Mononuclear cell (primary cell): Measurements from ENCODE around the gene VAPB. TPM values are rescaled to one million over a fixed set of nuclear protein-coding genes. Genes with fewer than 3 reads are reported as not detected.

Experiments
- H3K27me3 ChIP-seq: 2 replicates; pipeline ENCODE4 v1.6.0; 2011; ENCODE audit warnings: low read length, control low read depth; ENCODE audit not compliant: insufficient read depth
- H3K4me1 ChIP-seq: 2 replicates; pipeline ENCODE4 v1.5.1; 2011; ENCODE audit warnings: mild to moderate bottlenecking, low read length, control low read depth; ENCODE audit not compliant: insufficient read depth
- H3K4me3 ChIP-seq: 2 replicates; pipeline ENCODE4 v1.5.1; 2011; ENCODE audit warnings: mild to moderate bottlenecking, low read length, moderate library complexity
- H3K9me3 ChIP-seq: 2 replicates; pipeline ENCODE4 v1.5.1; 2011; ENCODE audit warnings: low read depth, mild to moderate bottlenecking, control low read depth, low read length
- total RNA-seq: library from RNA; depleted of rRNA; stranded (reverse); fragments of >200 nt; gene quantifications from one replicate; pipeline ENCODE4 v1.2.3, GENCODE V29; 2012

Gene VAPB
- total RNA-seq, 1 donor = 10.5 TPM

- Histone ChIP-seq H3K9me3 (no peaks in the 10 kb centered on the region), H3K4me1 (peaks cover 46% of the 10 kb centered on the region), H3K4me3 (no peak overlapping the region), H3K27me3 (no peaks in the 10 kb centered on the region)
Observed at GRCh38 chr20:58392286-58392685, 3.3 kb downstream of the VAPB start.

GRCh38 chr20:58393299-58393698, 4.3 kb downstream of the VAPB start:
- peaks cover 46% of the 10 kb centered on the region for H3K4me1 ChIP-seq
- no peaks in the 10 kb centered on the region for H3K9me3 ChIP-seq

GRCh38 chr20:58394801-58395200, 5.8 kb downstream of the VAPB start:
- no peaks in the 10 kb centered on the region for H3K9me3 ChIP-seq
- peaks cover 51% of the 10 kb centered on the region for H3K4me1 ChIP-seq
- no peaks in the 10 kb centered on the region for H3K27me3 ChIP-seq
- H3K4me3 ChIP-seq = no peak overlapping the region

More at GRCh38 chr20:58393299-58393698, 4.3 kb downstream of the VAPB start:
- H3K27me3 ChIP-seq = no peaks in the 10 kb centered on the region
- H3K4me3 ChIP-seq = no peak overlapping the region

GRCh38 chr20:58395604-58396003, 6.6 kb downstream of the VAPB start:
- Histone ChIP-seq H3K4me3 (no peak overlapping the region), H3K4me1 (peaks cover 48% of the 10 kb centered on the region), H3K27me3 (no peaks in the 10 kb centered on the region), H3K9me3 (no peaks in the 10 kb centered on the region)

GRCh38 chr20:58397429-58397828, 8.4 kb downstream of the VAPB start:
- H3K27me3 ChIP-seq = no peaks in the 10 kb centered on the region
- no peak overlapping the region for H3K4me3 ChIP-seq
- H3K9me3 ChIP-seq = no peaks in the 10 kb centered on the region
- H3K4me1 ChIP-seq = peaks cover 46% of the 10 kb centered on the region

- no peak overlapping the region for H3K4me3 ChIP-seq
- peaks cover 44% of the 10 kb centered on the region for H3K4me1 ChIP-seq
- H3K9me3 ChIP-seq = no peaks in the 10 kb centered on the region
- H3K27me3 ChIP-seq = no peaks in the 10 kb centered on the region
Observed at GRCh38 chr20:58398254-58398653, 9.2 kb downstream of the VAPB start.

- Histone ChIP-seq H3K9me3 (no peaks in the 10 kb centered on the region), H3K4me3 (no peak overlapping the region), H3K27me3 (no peaks in the 10 kb centered on the region), H3K4me1 (peaks cover 42% of the 10 kb centered on the region)
Observed at GRCh38 chr20:58399926-58400325, 10.9 kb downstream of the VAPB start.

- peaks cover 40% of the 10 kb centered on the region for H3K4me1 ChIP-seq
- H3K9me3 ChIP-seq = no peaks in the 10 kb centered on the region
- H3K4me3 ChIP-seq = no peak overlapping the region
- H3K27me3 ChIP-seq = no peaks in the 10 kb centered on the region
Observed at GRCh38 chr20:58401162-58401561, 12.1 kb downstream of the VAPB start.

- H3K4me3 ChIP-seq = no peak overlapping the region
Observed at GRCh38 chr20:58402305-58402704, 13.3 kb downstream of the VAPB start.

GRCh38 chr20:58402827-58403226, 13.8 kb downstream of the VAPB start:
- Histone ChIP-seq H3K9me3 (no peaks in the 10 kb centered on the region), H3K4me1 (peaks cover 40% of the 10 kb centered on the region), H3K27me3 (no peaks in the 10 kb centered on the region), H3K4me3 (no peak overlapping the region)

More at GRCh38 chr20:58402305-58402704, 13.3 kb downstream of the VAPB start:
- Histone ChIP-seq H3K9me3 (no peaks in the 10 kb centered on the region), H3K4me1 (peaks cover 39% of the 10 kb centered on the region), H3K27me3 (no peaks in the 10 kb centered on the region)

GRCh38 chr20:58403272-58403671, 14.2 kb downstream of the VAPB start:
- Histone ChIP-seq H3K4me1 (peaks cover 44% of the 10 kb centered on the region), H3K9me3 (no peaks in the 10 kb centered on the region), H3K27me3 (no peaks in the 10 kb centered on the region), H3K4me3 (no peak overlapping the region)

GRCh38 chr20:58405504-58406291, 16.7 kb downstream of the VAPB start:
- Histone ChIP-seq H3K4me3 (no peak overlapping the region), H3K9me3 (no peaks in the 10 kb centered on the region), H3K27me3 (no peaks in the 10 kb centered on the region), H3K4me1 (peaks cover 39% of the 10 kb centered on the region)

GRCh38 chr20:58406422-58407001, 17.5 kb downstream of the VAPB start:
- H3K27me3 ChIP-seq = no peaks in the 10 kb centered on the region
- no peak overlapping the region for H3K4me3 ChIP-seq
- H3K4me1 ChIP-seq = peaks cover 31% of the 10 kb centered on the region
- no peaks in the 10 kb centered on the region for H3K9me3 ChIP-seq

- H3K27me3 ChIP-seq = no peaks in the 10 kb centered on the region
- no peak overlapping the region for H3K4me3 ChIP-seq
- peaks cover 25% of the 10 kb centered on the region for H3K4me1 ChIP-seq
- no peaks in the 10 kb centered on the region for H3K9me3 ChIP-seq
Observed at GRCh38 chr20:58407201-58407873, 18.3 kb downstream of the VAPB start.

GRCh38 chr20:58407966-58408557, 19.0 kb downstream of the VAPB start:
- Histone ChIP-seq H3K27me3 (no peaks in the 10 kb centered on the region), H3K4me3 (no peak overlapping the region), H3K9me3 (no peaks in the 10 kb centered on the region), H3K4me1 (peaks cover 18% of the 10 kb centered on the region)
